GM19240 (cell line): ENCODE data around the gene EVI5.

Source experiments
- DNase-seq: peaks from one replicate; pipeline ENCODE4 v3.0.0; 2011; ENCODE audit warnings: low spot score; ENCODE audit not compliant: insufficient read length

Gene EVI5

DNA sequence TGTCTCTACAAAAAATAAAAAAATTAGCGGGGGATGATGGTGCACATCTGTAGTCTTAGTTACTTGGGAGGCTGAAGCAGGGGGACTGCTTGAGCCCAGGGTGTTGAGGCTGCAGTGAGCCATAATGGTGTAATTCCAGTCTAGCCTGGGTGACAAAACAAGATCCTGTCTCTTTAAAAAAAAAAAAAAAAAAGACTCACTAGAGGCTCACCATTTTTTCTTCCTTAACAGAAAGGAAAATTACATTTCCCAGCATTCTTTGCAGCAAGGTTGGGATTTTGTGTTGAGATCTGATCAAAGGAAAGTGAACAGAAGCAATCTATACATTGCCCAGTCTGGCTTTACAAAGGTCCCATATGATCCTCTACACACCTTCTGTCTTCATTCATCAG lies 319.7 kb downstream of the EVI5 start:
- DNase-seq: no peak

- DNase-seq: no peak
Observed at GRCh38 chr1:92464588-92465255, 320.2 kb downstream of the EVI5 start.

DNA sequence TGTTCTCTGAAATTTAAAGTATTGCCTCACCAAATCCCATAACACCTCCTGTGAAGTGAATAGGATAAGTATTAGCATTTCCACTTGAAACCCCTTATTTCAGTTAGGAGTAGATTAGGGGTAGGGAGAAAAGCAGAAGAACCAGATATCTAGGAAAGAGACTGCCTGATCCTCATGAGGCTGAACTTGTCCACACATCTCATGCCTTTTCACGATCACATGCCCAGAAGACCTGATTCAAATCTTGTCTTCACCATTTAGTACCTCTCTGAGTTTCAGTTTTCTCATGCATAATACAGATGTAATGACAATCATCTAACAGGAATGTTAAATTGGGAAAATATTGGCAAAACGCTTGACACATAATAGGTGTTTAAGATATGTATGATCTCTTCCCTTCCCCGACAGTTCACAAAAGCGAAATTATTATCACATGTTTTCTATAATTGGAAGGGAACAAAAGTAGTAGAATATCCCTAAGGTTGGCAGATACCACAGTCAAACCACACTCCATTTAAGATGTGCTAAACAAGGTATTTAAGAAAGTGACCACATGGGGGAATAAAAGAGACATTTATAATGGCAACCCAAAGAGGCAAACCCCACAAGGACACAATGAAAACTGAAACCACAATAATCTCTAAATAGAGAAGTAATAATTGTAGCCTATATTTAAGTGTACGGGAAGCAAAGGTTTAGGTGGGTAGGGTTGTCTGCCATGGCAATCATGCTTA lies 323.4 kb downstream of the EVI5 start:
- DNase-seq: no peak

GRCh38 chr1:92459871-92460320 lies 325.0 kb downstream of the EVI5 start:
- no peak for DNase-seq
